MG63 (cell line): ENCODE measurements around the gene TREML1. TPM values are rescaled to one million over a fixed set of nuclear protein-coding genes. Genes with fewer than 3 reads are reported as not detected.
"Not testable (repeated sequence)": the region's sequence is repeated elsewhere in the genome, so short reads cannot be mapped to it uniquely, and the experiment has no call there.

Source experiments
- DNase-seq: peaks from one replicate; pipeline ENCODE4 v3.0.0-alpha.2; 2020
- H3K27me3 ChIP-seq: fragments of 250-450 bp; sonication (Bioruptor Pico); 2 replicates; pipeline ENCODE4 v1.5.1; 2020; ENCODE audit warnings: mild to moderate bottlenecking, moderate library complexity
- H3K36me3 ChIP-seq: fragments of 250-450 bp; sonication (Bioruptor Pico); 2 replicates; pipeline ENCODE4 v1.5.1; 2020; ENCODE audit warnings: mild to moderate bottlenecking, moderate library complexity
- H3K4me3 ChIP-seq: fragments of 250-450 bp; sonication (Bioruptor Pico); 2 replicates; pipeline ENCODE4 v1.5.1; 2020; ENCODE audit warnings: mild to moderate bottlenecking, moderate library complexity
- H3K9me3 ChIP-seq: fragments of 250-450 bp; sonication (Bioruptor Pico); 2 replicates; pipeline ENCODE4 v1.5.1; 2020; ENCODE audit warnings: mild to moderate bottlenecking, moderate library complexity
- total RNA-seq: library from RNA; depleted of rRNA; stranded (reverse); fragments of >200 nt; shearing (Covaris generic); gene quantifications from 2 replicates; pipeline ENCODE4 v1.2.3, GENCODE V29; 2014; ENCODE audit warnings: low replicate concordance; rRNA removed

TREML1 gene
- total RNA-seq, 1 experiment from 2014 or later: not detected

DNA sequence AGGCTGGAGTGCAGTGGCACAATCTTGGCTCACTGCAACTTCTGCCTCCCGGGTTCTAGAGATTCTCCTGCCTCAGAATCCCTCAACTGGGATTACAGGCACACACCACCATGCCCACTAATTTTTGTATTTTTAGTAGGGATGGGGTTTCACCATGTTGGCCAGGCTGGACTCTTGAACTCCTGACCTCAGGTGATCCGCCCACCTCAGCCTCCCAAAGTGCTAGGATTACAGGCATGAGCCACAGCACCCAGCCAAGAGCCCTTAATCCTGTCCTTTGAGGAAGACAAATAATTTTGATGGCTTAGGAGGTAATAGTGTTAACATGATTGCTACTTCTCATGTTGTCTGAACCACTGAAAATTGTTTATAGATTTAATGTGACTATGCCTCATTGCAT lies 39.1 kb downstream of the TREML1 start:
- DNase-seq, H3K27me3 ChIP-seq, H3K4me3 ChIP-seq, H3K36me3 ChIP-seq, H3K9me3 ChIP-seq: not testable (repeated sequence)

DNA sequence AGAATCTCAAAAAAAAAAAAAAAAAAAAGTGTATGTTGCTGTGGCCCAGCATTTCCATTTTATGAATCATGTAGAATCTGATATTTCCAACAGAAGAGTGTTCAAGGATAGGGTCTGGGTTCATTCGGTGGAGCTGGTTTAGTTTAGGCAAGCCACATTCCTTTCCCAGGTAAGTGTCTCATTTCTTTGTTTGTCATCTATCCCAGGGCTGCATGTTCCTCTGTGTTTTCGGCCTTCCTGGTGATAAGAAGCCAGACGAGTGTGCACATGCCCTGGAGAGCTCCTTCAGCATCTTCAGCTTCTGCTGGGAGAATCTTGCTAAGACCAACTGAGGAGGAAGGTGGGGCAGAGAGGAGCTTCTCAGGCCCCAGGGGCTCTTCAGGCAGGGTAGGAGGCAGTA lies 43.1 kb downstream of the TREML1 start:
- H3K27me3 ChIP-seq: no peaks in the 10 kb centered on the region
- no peaks in the 10 kb centered on the region for H3K9me3 ChIP-seq
- no peak for DNase-seq
- H3K4me3 ChIP-seq: no peak overlapping the region
- no peaks in the 10 kb centered on the region for H3K36me3 ChIP-seq

DNA sequence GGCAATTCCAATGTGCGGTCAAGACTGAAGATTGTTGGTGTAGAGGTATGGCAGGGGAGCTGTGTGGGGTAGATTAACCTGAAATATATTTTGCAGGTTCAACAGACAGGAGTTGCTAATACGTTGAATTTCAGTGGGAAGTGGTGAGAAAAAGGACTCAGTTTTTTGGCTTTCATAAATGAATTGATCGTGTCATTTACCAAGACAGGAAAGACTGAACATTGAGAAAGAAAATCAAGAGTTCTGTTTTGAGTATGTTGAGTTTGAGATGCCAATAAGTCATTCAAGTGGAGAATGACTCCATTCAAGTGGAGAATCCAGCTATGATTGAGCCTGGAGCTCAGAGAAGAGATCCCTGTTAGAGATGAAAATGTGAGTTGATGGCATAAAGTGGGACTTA lies 50.3 kb downstream of the TREML1 start:
- H3K36me3 ChIP-seq: peaks cover 9% of the 10 kb centered on the region
- no peaks in the 10 kb centered on the region for H3K9me3 ChIP-seq
- H3K27me3 ChIP-seq: no peaks in the 10 kb centered on the region
- H3K4me3 ChIP-seq: no peak overlapping the region
- DNase-seq: no peak

DNA sequence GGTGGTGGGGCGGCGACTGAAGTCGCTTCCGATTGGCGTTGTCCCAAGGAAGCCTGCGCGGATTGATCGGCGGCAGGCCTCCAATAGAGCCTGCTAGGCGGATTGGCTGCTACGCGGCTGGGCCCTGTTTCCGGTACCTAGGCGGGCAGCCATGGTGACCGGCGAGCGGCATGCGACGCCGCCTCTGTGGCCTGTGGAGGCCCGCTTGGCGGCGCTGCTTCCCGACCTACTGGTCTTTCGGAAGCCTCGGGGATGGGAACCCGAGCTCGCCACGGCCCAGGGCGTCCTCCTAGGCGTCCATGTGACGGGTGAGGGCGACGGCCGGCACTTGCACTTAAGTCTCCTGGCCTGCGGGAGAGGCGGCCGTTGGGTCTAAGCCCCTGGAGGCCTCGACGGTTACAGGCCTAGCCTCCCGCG lies 53.3 kb downstream of the TREML1 start:
- no peak for DNase-seq
- Histone ChIP-seq H3K9me3 (no peaks in the 10 kb centered on the region), H3K4me3 (no peak overlapping the region)

More for the DNA sequence above, 53.3 kb downstream of the TREML1 start:
- Histone ChIP-seq H3K36me3 (peaks cover 36% of the 10 kb centered on the region), H3K27me3 (no peaks in the 10 kb centered on the region)

Other genes with a start within 250 kb of the TREML1 start
- gene UNC5CL, start 115.1 kb downstream of the TREML1 start, total RNA-seq: 0.20 TPM in 1 of 2 replicates, not detected in the other
- not detected in 2 replicates for gene TSPO2, start 111.9 kb downstream of the TREML1 start, total RNA-seq
- not detected in 2 replicates for gene APOBEC2, start 101.1 kb downstream of the TREML1 start, total RNA-seq
- gene OARD1, start 82.0 kb downstream of the TREML1 start, total RNA-seq: 1.4 and 5.9 TPM in 2 replicates
- 20.5 and 28.1 TPM in 2 replicates for gene NFYA, start 81.4 kb downstream of the TREML1 start, total RNA-seq
- gene TREM2, start 8.8 kb upstream of the TREML1 start, total RNA-seq: not detected in 2 replicates
- not detected in 2 replicates for gene TREML2, start 46.8 kb upstream of the TREML1 start, total RNA-seq
- gene TREML4, start 74.0 kb upstream of the TREML1 start, total RNA-seq: not detected in 2 replicates
- gene TREM1, start 132.3 kb upstream of the TREML1 start, total RNA-seq: not detected in 2 replicates
- not detected in 2 replicates for gene NCR2, start 181.3 kb upstream of the TREML1 start, total RNA-seq